HG03280 (cell line): Measurements from ENCODE around the gene ATP6V0D1.

ENCODE experiments used
- ATAC-seq: cut with Tn5 transposase; IDR thresholded peaks from one replicate; pipeline ENCODE4 v1.9.1; 2021; ENCODE audit warnings: mild to moderate bottlenecking, moderate library complexity; ENCODE audit not compliant: unreplicated experiment

The ATP6V0D1 gene

GRCh38 chr16:67463691-67464090 is 17.3 kb downstream of the ATP6V0D1 start:
- ATAC-seq, result no peak

GRCh38 chr16:67463059-67463458 is 17.9 kb downstream of the ATP6V0D1 start:
- ATAC-seq, result no peak

GRCh38 chr16:67462279-67462655 is 18.7 kb downstream of the ATP6V0D1 start:
- ATAC-seq, result no peak

- no peak for ATAC-seq
Observed at GRCh38 chr16:67461600-67462278, 19.2 kb downstream of the ATP6V0D1 start.

GRCh38 chr16:67460961-67461360 is 20.0 kb downstream of the ATP6V0D1 start:
- no peak for ATAC-seq

- ATAC-seq, result no peak
Observed at GRCh38 chr16:67460168-67460567, 20.8 kb downstream of the ATP6V0D1 start.

GRCh38 chr16:67459861-67460150 is 21.2 kb downstream of the ATP6V0D1 start:
- no peak for ATAC-seq

GRCh38 chr16:67459066-67459860 is 21.7 kb downstream of the ATP6V0D1 start:
- no peak for ATAC-seq

- no peak for ATAC-seq
Observed at GRCh38 chr16:67458121-67458641, 22.8 kb downstream of the ATP6V0D1 start.

GRCh38 chr16:67457611-67458010 is 23.3 kb downstream of the ATP6V0D1 start:
- no peak for ATAC-seq

- ATAC-seq, result no peak
Observed at GRCh38 chr16:67456391-67457081, 24.4 kb downstream of the ATP6V0D1 start.

- ATAC-seq, result no peak
Observed at GRCh38 chr16:67454852-67455251, 26.1 kb downstream of the ATP6V0D1 start.

- no peak for ATAC-seq
Observed at GRCh38 chr16:67454104-67454503, 26.9 kb downstream of the ATP6V0D1 start.

- ATAC-seq, result no peak
Observed at GRCh38 chr16:67451704-67452435, 29.1 kb downstream of the ATP6V0D1 start.

- no peak for ATAC-seq
Observed at GRCh38 chr16:67451061-67451703, 29.8 kb downstream of the ATP6V0D1 start.

GRCh38 chr16:67449739-67450138 is 31.2 kb downstream of the ATP6V0D1 start:
- ATAC-seq, result no peak

- ATAC-seq, result no peak
Observed at GRCh38 chr16:67449336-67449735, 31.6 kb downstream of the ATP6V0D1 start.

- ATAC-seq, result no peak
Observed at GRCh38 chr16:67448580-67448979, 32.4 kb downstream of the ATP6V0D1 start.

- peak; percentile 54 for ATAC-seq
Observed at GRCh38 chr16:67447508-67448076, 33.4 kb downstream of the ATP6V0D1 start.

GRCh38 chr16:67446968-67447507 is 33.9 kb downstream of the ATP6V0D1 start:
- ATAC-seq, result no peak
